ENCODE data around the gene TLE6. TPM values are rescaled to one million over a fixed set of nuclear protein-coding genes. Genes with fewer than 3 reads are reported as not detected.
"Not testable (repeated sequence)": the region's sequence is repeated elsewhere in the genome, so short reads cannot be mapped to it uniquely, and the experiment has no call there.

TLE6 gene
- total RNA-seq, 1 donor from 2014 or later: not detected

GRCh38 chr19:3034406-3034655, 57.0 kb downstream of the TLE6 start:
- no peaks in the 10 kb centered on the region for H3K36me3 ChIP-seq (ENCODE audit: control insufficient read depth, insufficient read depth, low read length)
- TF ChIP-seq CTCF (IDR thresholded peaks at IDR 0.05; ENCODE audit: insufficient read depth, low read length, severe bottlenecking): no peak
- H3K4me3 ChIP-seq (ENCODE audit: low read depth, low read length): no peak overlapping the region
- DNase-seq (ENCODE audit: low read depth) (no peak), FAIRE-seq (no peak)
- H3K27me3 ChIP-seq (ENCODE audit: control insufficient read depth, insufficient read depth, low read length): peaks cover 6% of the 10 kb centered on the region

GRCh38 chr19:3034656-3035541, 57.5 kb downstream of the TLE6 start:
- DNase-seq (ENCODE audit: low read depth): peak; percentile 35
- no peak for FAIRE-seq
- no peaks in the 10 kb centered on the region for H3K36me3 ChIP-seq (ENCODE audit: control insufficient read depth, insufficient read depth, low read length)
- H3K4me3 ChIP-seq (ENCODE audit: low read depth, low read length): peak overlapping the region; percentile 39
- H3K27me3 ChIP-seq (ENCODE audit: control insufficient read depth, insufficient read depth, low read length): peaks cover 3% of the 10 kb centered on the region
- no peak for TF ChIP-seq CTCF (IDR thresholded peaks at IDR 0.05; ENCODE audit: insufficient read depth, low read length, severe bottlenecking)

GRCh38 chr19:3035542-3036118, 58.3 kb downstream of the TLE6 start:
- H3K27me3 ChIP-seq (ENCODE audit: control insufficient read depth, insufficient read depth, low read length): no peaks in the 10 kb centered on the region
- no peak for FAIRE-seq
- H3K36me3 ChIP-seq (ENCODE audit: control insufficient read depth, insufficient read depth, low read length): no peaks in the 10 kb centered on the region
- no peak for TF ChIP-seq CTCF (IDR thresholded peaks at IDR 0.05; ENCODE audit: insufficient read depth, low read length, severe bottlenecking)
- H3K4me3 ChIP-seq (ENCODE audit: low read depth, low read length): peak overlapping the region; percentile 39
- DNase-seq (ENCODE audit: low read depth): peak; percentile 94

- FAIRE-seq (no peak), DNase-seq (ENCODE audit: low read depth) (peak; percentile 73)
- Histone ChIP-seq H3K4me3 (ENCODE audit: low read depth, low read length) (peak overlapping the region; percentile 39), H3K27me3 (ENCODE audit: control insufficient read depth, insufficient read depth, low read length) (no peaks in the 10 kb centered on the region), H3K36me3 (ENCODE audit: control insufficient read depth, insufficient read depth, low read length) (no peaks in the 10 kb centered on the region)
- TF ChIP-seq CTCF (IDR thresholded peaks at IDR 0.05; ENCODE audit: insufficient read depth, low read length, severe bottlenecking): no peak
These were observed 59.0 kb downstream of the TLE6 start for GRCh38 chr19:3036119-3036976.

GRCh38 chr19:3036977-3037544, 59.7 kb downstream of the TLE6 start:
- not testable (repeated sequence) for H3K27me3 ChIP-seq (ENCODE audit: control insufficient read depth, insufficient read depth, low read length); H3K4me3 ChIP-seq (ENCODE audit: low read depth, low read length); DNase-seq (ENCODE audit: low read depth); H3K36me3 ChIP-seq (ENCODE audit: control insufficient read depth, insufficient read depth, low read length); FAIRE-seq

GRCh38 chr19:3038214-3038613, 60.9 kb downstream of the TLE6 start:
- DNase-seq (ENCODE audit: low read depth) (no peak), FAIRE-seq (no peak)
- Histone ChIP-seq H3K36me3 (ENCODE audit: control insufficient read depth, insufficient read depth, low read length) (no peaks in the 10 kb centered on the region), H3K4me3 (ENCODE audit: low read depth, low read length) (no peak overlapping the region), H3K27me3 (ENCODE audit: control insufficient read depth, insufficient read depth, low read length) (no peaks in the 10 kb centered on the region)
- no peak for TF ChIP-seq CTCF (IDR thresholded peaks at IDR 0.05; ENCODE audit: insufficient read depth, low read length, severe bottlenecking)

Data from bronchial epithelial cell (primary cell).